ENCODE measurements around the gene MTMR1.

MTMR1 gene

GRCh38 chrX:150693725-150694574 is 754 bp downstream of the MTMR1 start:
- no peak for TF ChIP-seq POLR2AphosphoS5 (IDR thresholded peaks at IDR 0.05; ENCODE audit: low read depth, low read length)
- TF ChIP-seq SIN3A (IDR thresholded peaks at IDR 0.05; ENCODE audit: borderline replicate concordance, insufficient read depth, low read length): no peak
- TF ChIP-seq FOXP2 (optimal IDR thresholded peaks at IDR 0.05; ENCODE audit: borderline replicate concordance, extremely low read depth, extremely low read length, insufficient read depth): no peak
- no peak for TF ChIP-seq REST (IDR thresholded peaks at IDR 0.05; ENCODE audit: insufficient read depth in 1 of 2, low read depth in 2 of 2, low read length in 2 of 2)
- no peak for TF ChIP-seq TAF1 (IDR thresholded peaks at IDR 0.05; ENCODE audit: borderline replicate concordance, insufficient read depth, low read length)

DNA sequence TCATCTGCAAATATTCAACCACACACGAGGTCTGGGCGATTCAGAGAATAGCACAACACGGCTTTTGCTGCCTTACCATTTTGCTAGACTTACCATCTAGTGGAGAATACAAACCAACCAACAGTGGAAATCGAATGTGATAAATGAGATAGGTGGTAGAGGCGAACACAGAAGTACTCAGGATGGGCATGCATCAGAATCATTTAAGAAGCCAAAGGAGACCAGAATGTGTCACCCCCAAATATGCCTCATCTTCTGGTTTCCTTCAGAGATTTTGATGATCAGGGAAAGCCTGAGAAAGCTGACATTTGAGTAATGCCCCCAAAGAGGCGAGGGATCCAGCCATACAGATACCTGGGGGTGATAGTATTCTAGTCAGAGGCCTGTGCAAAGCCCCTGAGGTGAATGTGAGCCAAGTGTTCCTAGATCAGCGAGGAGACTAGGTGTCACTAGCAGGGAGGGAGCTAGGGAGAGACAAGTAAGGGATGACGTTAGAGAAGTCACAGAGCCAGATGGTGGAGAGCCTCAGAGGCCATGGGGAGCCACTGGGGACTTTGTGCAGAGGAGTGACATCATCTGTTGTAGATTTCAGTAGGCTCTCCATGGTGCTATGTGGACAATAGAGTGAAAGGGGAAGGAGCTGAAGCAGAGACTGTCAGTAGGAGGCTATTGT is 1.7 kb downstream of the MTMR1 start:
- TF ChIP-seq POLR2AphosphoS5 (IDR thresholded peaks at IDR 0.05; ENCODE audit: low read depth, low read length) (no peak), REST (IDR thresholded peaks at IDR 0.05; ENCODE audit: insufficient read depth in 1 of 2, low read depth in 2 of 2, low read length in 2 of 2) (0 out of 4 replicates have a peak, but pooled peaks of 1 of the 2 experiments have one; percentile 35)

GRCh38 chrX:150696331-150696730 is 3.1 kb downstream of the MTMR1 start:
- no peak for TF ChIP-seq REST (IDR thresholded peaks at IDR 0.05; ENCODE audit: insufficient read depth in 1 of 2, low read depth in 2 of 2, low read length in 2 of 2)
- TF ChIP-seq POLR2AphosphoS5 (IDR thresholded peaks at IDR 0.05; ENCODE audit: low read depth, low read length): no peak
- no peak for TF ChIP-seq TAF1 (IDR thresholded peaks at IDR 0.05; ENCODE audit: borderline replicate concordance, insufficient read depth, low read length)
- no peak for TF ChIP-seq FOXP2 (optimal IDR thresholded peaks at IDR 0.05; ENCODE audit: borderline replicate concordance, extremely low read depth, extremely low read length, insufficient read depth)
- no peak for TF ChIP-seq SIN3A (IDR thresholded peaks at IDR 0.05; ENCODE audit: borderline replicate concordance, insufficient read depth, low read length)

- TF ChIP-seq SIN3A (IDR thresholded peaks at IDR 0.05; ENCODE audit: borderline replicate concordance, insufficient read depth, low read length) (no peak), FOXP2 (optimal IDR thresholded peaks at IDR 0.05; ENCODE audit: borderline replicate concordance, extremely low read depth, extremely low read length, insufficient read depth) (no peak), TAF1 (IDR thresholded peaks at IDR 0.05; ENCODE audit: borderline replicate concordance, insufficient read depth, low read length) (no peak), POLR2AphosphoS5 (IDR thresholded peaks at IDR 0.05; ENCODE audit: low read depth, low read length) (no peak), REST (IDR thresholded peaks at IDR 0.05; ENCODE audit: insufficient read depth in 1 of 2, low read depth in 2 of 2, low read length in 2 of 2) (no peak)
These were observed 3.7 kb downstream of the MTMR1 start for GRCh38 chrX:150696866-150697265.
